Duodenal mucosa (tissue), 2 donors: ENCODE results near the gene CRTAP.
"Not testable (repeated sequence)": the region's sequence is repeated elsewhere in the genome, so short reads cannot be mapped to it uniquely, and the experiment has no call there.

Source experiments
- H3K27ac ChIP-seq: one replicate; pipeline ENCODE4 v1.7.0; 2013; ENCODE audit warnings: low read depth, low read length
- H3K27me3 ChIP-seq, 2 donors: one replicate each; pipeline ENCODE4 v1.7.0; 2013; ENCODE audit warnings: low read length in 2 of 2, control low read depth in 1 of 2; ENCODE audit not compliant: insufficient read depth in 2 of 2, control insufficient read depth in 1 of 2
- H3K36me3 ChIP-seq, 2 donors: one replicate each; pipeline ENCODE4 v1.7.0; 2013; ENCODE audit warnings: low read length in 2 of 2, control low read depth in 1 of 2; ENCODE audit not compliant: insufficient read depth in 2 of 2, control insufficient read depth in 1 of 2
- H3K4me1 ChIP-seq, 2 donors: one replicate each; pipeline ENCODE4 v1.7.0; 2013; ENCODE audit warnings: low read length in 2 of 2, control low read depth in 1 of 2; ENCODE audit not compliant: insufficient read depth in 2 of 2, control insufficient read depth in 1 of 2
- H3K4me3 ChIP-seq, 2 donors: one replicate each; pipeline ENCODE4 v1.7.0; 2013; ENCODE audit warnings: low read length in 2 of 2, low read depth in 1 of 2
- H3K9ac ChIP-seq, 2 donors: one replicate each; pipeline ENCODE4 v1.7.0; 2013; ENCODE audit warnings: low read length in 2 of 2, low read depth in 1 of 2
- H3K9me3 ChIP-seq, 2 donors: one replicate each; pipeline ENCODE4 v1.7.0; 2013; ENCODE audit warnings: low read length in 2 of 2, control low read depth in 1 of 2; ENCODE audit not compliant: control insufficient read depth in 1 of 2

Gene CRTAP

DNA sequence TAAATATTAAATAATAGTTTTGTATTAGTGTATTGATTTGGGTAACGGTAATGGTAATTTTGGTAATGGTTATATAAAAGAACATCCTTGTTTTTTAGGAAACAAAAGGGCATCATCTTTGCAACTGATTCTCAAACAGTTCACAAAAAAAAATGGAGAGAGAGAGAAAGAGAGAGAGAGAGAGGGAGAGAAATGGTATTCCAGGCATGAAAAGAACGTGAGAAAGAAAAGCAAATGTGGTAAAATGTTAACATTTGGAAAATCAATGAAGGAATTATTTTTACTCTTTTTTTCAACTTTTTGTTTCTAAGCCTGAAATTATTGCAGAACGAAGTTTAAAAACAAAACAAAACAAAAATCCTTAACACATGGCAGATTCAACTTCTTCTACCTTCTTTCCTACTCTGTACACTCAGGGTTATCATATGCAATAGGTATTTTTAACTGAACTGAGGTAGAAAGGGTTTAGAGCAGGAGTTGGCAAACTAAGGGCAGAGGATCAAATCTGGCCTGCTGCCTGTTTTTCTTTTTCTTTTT is 14.6 kb upstream of the CRTAP start:
- Histone ChIP-seq H3K36me3 (peaks cover 0 to under 1% of the 10 kb centered on the region in 2 donors), H3K9ac (no peak overlapping the region), H3K27ac (no peak overlapping the region), H3K27me3 (no peaks in the 10 kb centered on the region), H3K9me3 (no peaks in the 10 kb centered on the region), H3K4me1 (peaks cover 6 to 10% of the 10 kb centered on the region in 2 donors), H3K4me3 (no peak overlapping the region)

GRCh38 chr3:33099701-33100100 is 14.1 kb upstream of the CRTAP start:
- H3K4me1 ChIP-seq = peaks cover 6 to 10% of the 10 kb centered on the region in 2 donors
- no peak overlapping the region for H3K27ac ChIP-seq
- no peaks in the 10 kb centered on the region for H3K9me3 ChIP-seq
- H3K9ac ChIP-seq = no peak overlapping the region
- H3K4me3 ChIP-seq = no peak overlapping the region
- H3K27me3 ChIP-seq = no peaks in the 10 kb centered on the region
- no peaks in the 10 kb centered on the region for H3K36me3 ChIP-seq

GRCh38 chr3:33100229-33100628 is 13.6 kb upstream of the CRTAP start:
- Histone ChIP-seq H3K4me3 (no peak overlapping the region), H3K36me3 (no peaks in the 10 kb centered on the region), H3K27me3 (no peaks in the 10 kb centered on the region), H3K27ac (no peak overlapping the region), H3K9me3 (no peaks in the 10 kb centered on the region), H3K9ac (no peak overlapping the region), H3K4me1 (peaks cover 6 to 10% of the 10 kb centered on the region in 2 donors)

GRCh38 chr3:33103034-33103433 is 10.8 kb upstream of the CRTAP start:
- H3K9me3 ChIP-seq = no peaks in the 10 kb centered on the region
- H3K36me3 ChIP-seq = no peaks in the 10 kb centered on the region
- H3K4me3 ChIP-seq = no peak overlapping the region
- no peaks in the 10 kb centered on the region for H3K4me1 ChIP-seq
- H3K9ac ChIP-seq = no peak overlapping the region
- H3K27ac ChIP-seq = no peak overlapping the region
- H3K27me3 ChIP-seq = no peaks in the 10 kb centered on the region

DNA sequence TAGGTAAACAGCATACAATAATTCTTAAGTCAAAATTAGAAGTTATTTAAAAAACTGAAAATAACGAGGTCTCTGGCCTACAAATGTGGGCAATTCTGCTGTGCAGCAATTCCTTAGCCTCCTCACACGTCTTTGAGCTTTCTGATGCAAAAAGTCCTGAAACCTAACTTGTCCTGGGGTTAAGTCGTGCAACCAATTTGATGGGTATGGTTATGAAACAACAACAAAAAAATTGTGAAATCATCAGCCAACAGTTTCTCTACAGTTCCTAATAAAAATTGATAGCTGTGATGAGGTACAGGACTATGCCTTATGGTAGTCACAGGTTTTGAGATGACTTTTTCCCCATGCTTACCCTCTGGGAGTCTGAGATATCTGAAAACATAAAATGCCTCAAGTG is 10.3 kb upstream of the CRTAP start:
- no peaks in the 10 kb centered on the region for H3K4me1 ChIP-seq
- H3K4me3 ChIP-seq = no peak overlapping the region
- H3K9ac ChIP-seq = no peak overlapping the region
- no peaks in the 10 kb centered on the region for H3K36me3 ChIP-seq
- no peaks in the 10 kb centered on the region for H3K27me3 ChIP-seq
- H3K27ac ChIP-seq = no peak overlapping the region
- H3K9me3 ChIP-seq = no peaks in the 10 kb centered on the region

GRCh38 chr3:33104803-33105202 is 9.0 kb upstream of the CRTAP start:
- H3K4me3 ChIP-seq = no peak overlapping the region
- H3K9ac ChIP-seq = no peak overlapping the region
- no peaks in the 10 kb centered on the region for H3K9me3 ChIP-seq
- no peaks in the 10 kb centered on the region for H3K27me3 ChIP-seq
- H3K4me1 ChIP-seq = no peaks in the 10 kb centered on the region
- no peak overlapping the region for H3K27ac ChIP-seq
- H3K36me3 ChIP-seq = no peaks in the 10 kb centered on the region

GRCh38 chr3:33105341-33105948 is 8.4 kb upstream of the CRTAP start:
- H3K36me3 ChIP-seq = no peaks in the 10 kb centered on the region
- H3K4me1 ChIP-seq = no peaks in the 10 kb centered on the region
- H3K9me3 ChIP-seq = no peaks in the 10 kb centered on the region
- H3K4me3 ChIP-seq = no peak overlapping the region
- H3K9ac ChIP-seq = no peak overlapping the region
- H3K27me3 ChIP-seq = no peaks in the 10 kb centered on the region
- no peak overlapping the region for H3K27ac ChIP-seq

DNA sequence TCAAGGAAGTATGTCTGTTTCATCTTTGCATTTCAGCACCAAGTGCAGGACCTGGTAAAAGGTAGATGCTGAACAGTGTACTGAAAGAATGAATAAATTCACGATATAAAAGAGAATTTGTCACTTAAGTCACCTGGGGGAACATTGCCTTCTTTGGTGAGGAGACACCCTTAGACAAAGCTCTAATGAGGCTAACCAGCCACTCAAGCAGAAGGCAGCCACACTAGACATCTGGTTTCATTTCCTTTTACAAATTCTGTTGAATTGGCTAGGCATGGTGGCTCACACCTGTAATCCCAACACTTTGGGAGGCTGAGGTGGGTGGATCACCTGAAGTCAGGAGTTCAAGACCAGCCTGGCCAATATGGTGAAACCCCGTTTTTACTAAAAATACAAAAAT is 7.0 kb upstream of the CRTAP start:
- H3K9ac ChIP-seq, H3K36me3 ChIP-seq, H3K27ac ChIP-seq, H3K9me3 ChIP-seq, H3K27me3 ChIP-seq, H3K4me1 ChIP-seq, H3K4me3 ChIP-seq: not testable (repeated sequence)

GRCh38 chr3:33111581-33111980 is 2.2 kb upstream of the CRTAP start:
- Histone ChIP-seq H3K9ac (no peak overlapping the region), H3K4me1 (peaks cover 10 to 19% of the 10 kb centered on the region in 2 donors), H3K27me3 (no peaks in the 10 kb centered on the region), H3K4me3 (no peak overlapping the region), H3K9me3 (no peaks in the 10 kb centered on the region), H3K36me3 (no peaks in the 10 kb centered on the region), H3K27ac (no peak overlapping the region)

- Histone ChIP-seq H3K4me1 (peaks cover 10 to 19% of the 10 kb centered on the region in 2 donors), H3K4me3 (peak overlapping the region; percentile 90 to 91), H3K9ac (peak overlapping the region; percentile 16 to 72), H3K27me3 (no peaks in the 10 kb centered on the region), H3K36me3 (peaks cover 0 to 3% of the 10 kb centered on the region in 2 donors), H3K27ac (peak overlapping the region; percentile 24), H3K9me3 (no peaks in the 10 kb centered on the region)
Measured at GRCh38 chr3:33114622-33115023, 809 bp downstream of the CRTAP start.
